ENCODE data around the gene ACTG2.
"Not testable (repeated sequence)": the region's sequence is repeated elsewhere in the genome, so short reads cannot be mapped to it uniquely, and the experiment has no call there.

The ACTG2 gene

GRCh38 chr2:73931531-73932500, 39.0 kb downstream of the ACTG2 start:
- H3K4me1 ChIP-seq (ENCODE audit: control insufficient read depth, insufficient read depth, low read length), result no peaks in the 10 kb centered on the region
- H3K36me3 ChIP-seq (ENCODE audit: control insufficient read depth, insufficient read depth, low read length), result peaks cover 3% of the 10 kb centered on the region
- H3K27ac ChIP-seq (ENCODE audit: low read depth, low read length), result no peak overlapping the region
- no peak overlapping the region for H3K9ac ChIP-seq (ENCODE audit: low read length)
- H3K4me3 ChIP-seq (ENCODE audit: low read length), result no peak overlapping the region
- no peaks in the 10 kb centered on the region for H3K27me3 ChIP-seq (ENCODE audit: control insufficient read depth, insufficient read depth, low read length)

DNA sequence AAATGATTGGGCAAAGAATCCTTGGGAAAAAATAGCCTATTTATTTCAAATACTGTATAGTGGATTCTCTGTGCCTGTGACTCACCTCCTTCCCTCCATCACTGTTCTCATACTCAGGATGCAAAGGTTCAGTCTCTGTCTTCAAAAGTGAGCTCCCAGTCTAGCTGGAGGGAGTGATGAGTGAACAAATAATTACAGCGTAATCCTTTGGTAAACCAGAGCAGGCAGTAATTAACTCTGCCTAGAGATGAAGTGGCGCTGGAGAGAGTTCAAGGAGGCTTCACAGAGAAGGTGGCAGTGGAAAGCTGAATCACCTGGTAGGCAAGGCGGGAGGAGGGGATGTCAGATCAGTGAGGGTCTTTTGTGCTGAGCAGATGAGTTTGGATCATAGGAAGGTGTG, 40.4 kb downstream of the ACTG2 start:
- Histone ChIP-seq H3K9ac (ENCODE audit: low read length) (no peak overlapping the region), H3K27me3 (ENCODE audit: control insufficient read depth, insufficient read depth, low read length) (no peaks in the 10 kb centered on the region), H3K27ac (ENCODE audit: low read depth, low read length) (no peak overlapping the region), H3K4me3 (ENCODE audit: low read length) (no peak overlapping the region), H3K4me1 (ENCODE audit: control insufficient read depth, insufficient read depth, low read length) (no peaks in the 10 kb centered on the region), H3K36me3 (ENCODE audit: control insufficient read depth, insufficient read depth, low read length) (peaks cover 9% of the 10 kb centered on the region)

DNA sequence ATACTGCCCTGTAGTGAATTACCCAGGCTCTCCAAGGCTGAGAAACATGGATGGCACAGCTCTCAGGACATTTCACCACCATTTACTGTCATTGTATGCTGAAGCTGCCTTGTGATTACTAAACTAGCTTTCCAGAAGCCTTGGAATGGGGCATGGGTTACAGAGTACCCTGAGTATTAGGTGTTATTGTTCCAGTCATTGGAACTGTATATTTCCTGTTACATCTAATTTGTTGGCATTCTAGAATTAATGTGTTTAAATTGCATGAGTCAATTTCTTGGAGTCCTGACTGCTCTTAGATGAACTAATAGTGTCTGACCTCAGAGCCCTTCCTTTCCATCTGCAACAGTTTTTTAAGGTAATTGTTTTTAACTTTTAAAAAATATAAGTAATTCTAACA, 42.8 kb downstream of the ACTG2 start:
- Histone ChIP-seq H3K4me1 (ENCODE audit: control insufficient read depth, insufficient read depth, low read length) (no peaks in the 10 kb centered on the region), H3K4me3 (ENCODE audit: low read length) (no peak overlapping the region), H3K27me3 (ENCODE audit: control insufficient read depth, insufficient read depth, low read length) (no peaks in the 10 kb centered on the region), H3K27ac (ENCODE audit: low read depth, low read length) (no peak overlapping the region), H3K9ac (ENCODE audit: low read length) (no peak overlapping the region), H3K36me3 (ENCODE audit: control insufficient read depth, insufficient read depth, low read length) (peaks cover 11% of the 10 kb centered on the region)

DNA sequence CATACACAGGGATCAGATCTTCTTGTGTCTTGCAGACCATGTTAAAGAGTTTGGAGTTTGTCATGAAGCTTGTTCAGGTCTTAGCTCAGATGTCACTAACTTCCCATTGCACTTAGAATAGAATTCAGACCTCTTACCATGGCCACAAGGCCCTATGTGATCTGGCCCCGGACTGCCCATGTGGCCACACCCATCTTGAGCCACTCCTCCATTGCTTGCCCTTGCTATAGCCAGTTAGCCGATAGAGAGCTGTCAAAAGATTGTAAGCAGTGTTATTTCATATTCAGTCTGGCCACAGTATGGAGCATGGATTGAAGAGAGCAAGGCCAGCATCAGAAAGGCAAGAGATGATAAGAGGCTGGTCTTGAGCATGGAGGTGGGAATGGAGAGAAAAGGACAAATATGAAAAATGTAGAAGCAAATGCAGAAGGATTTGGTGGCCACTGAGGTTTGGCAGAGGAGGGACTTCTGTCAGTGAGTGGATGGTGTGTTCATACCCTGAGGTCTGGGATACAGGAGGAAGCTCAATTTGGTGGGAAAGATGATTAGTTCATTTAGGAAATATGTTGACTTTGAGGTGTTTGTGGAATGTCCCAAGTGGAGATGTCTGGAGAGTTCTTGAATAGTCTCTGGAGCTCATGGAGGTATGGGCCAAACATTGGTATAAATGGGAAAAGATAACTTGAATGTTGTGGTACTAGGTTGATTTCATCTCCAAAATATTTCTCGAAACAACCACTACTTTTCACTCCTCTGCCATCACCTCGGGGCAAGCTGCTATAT, 44.5 kb downstream of the ACTG2 start:
- Histone ChIP-seq H3K9ac (ENCODE audit: low read length) (no peak overlapping the region), H3K4me1 (ENCODE audit: control insufficient read depth, insufficient read depth, low read length) (no peaks in the 10 kb centered on the region), H3K4me3 (ENCODE audit: low read length) (no peak overlapping the region), H3K27ac (ENCODE audit: low read depth, low read length) (no peak overlapping the region), H3K36me3 (ENCODE audit: control insufficient read depth, insufficient read depth, low read length) (peaks cover 11% of the 10 kb centered on the region), H3K27me3 (ENCODE audit: control insufficient read depth, insufficient read depth, low read length) (no peaks in the 10 kb centered on the region)

DNA sequence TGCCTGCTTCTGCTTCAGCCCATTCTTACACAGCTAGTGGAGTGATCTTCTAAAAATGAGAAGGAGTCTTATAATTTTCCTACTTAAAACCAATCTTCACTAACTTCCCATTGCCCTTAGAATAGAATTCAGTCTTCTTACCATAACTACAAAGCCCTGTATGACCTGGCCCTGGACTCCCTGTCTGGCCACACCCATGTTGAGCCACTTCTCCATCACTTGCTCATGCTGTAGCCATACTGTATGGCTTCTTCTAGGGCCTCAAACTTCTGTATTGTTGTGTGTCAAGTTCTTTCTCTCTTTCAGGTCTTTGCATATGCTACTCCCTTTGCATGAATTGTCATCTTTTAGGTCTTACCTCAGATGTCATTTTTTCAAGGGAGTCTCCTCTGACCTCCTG, 45.1 kb downstream of the ACTG2 start:
- Histone ChIP-seq H3K27ac (ENCODE audit: low read depth, low read length) (no peak overlapping the region), H3K27me3 (ENCODE audit: control insufficient read depth, insufficient read depth, low read length) (no peaks in the 10 kb centered on the region), H3K4me3 (ENCODE audit: low read length) (no peak overlapping the region), H3K9ac (ENCODE audit: low read length) (no peak overlapping the region), H3K36me3 (ENCODE audit: control insufficient read depth, insufficient read depth, low read length) (peaks cover 11% of the 10 kb centered on the region), H3K4me1 (ENCODE audit: control insufficient read depth, insufficient read depth, low read length) (no peaks in the 10 kb centered on the region)

GRCh38 chr2:73938718-73939352, 46.0 kb downstream of the ACTG2 start:
- Histone ChIP-seq H3K36me3 (ENCODE audit: control insufficient read depth, insufficient read depth, low read length) (peaks cover 11% of the 10 kb centered on the region), H3K4me3 (ENCODE audit: low read length) (no peak overlapping the region), H3K27me3 (ENCODE audit: control insufficient read depth, insufficient read depth, low read length) (no peaks in the 10 kb centered on the region), H3K4me1 (ENCODE audit: control insufficient read depth, insufficient read depth, low read length) (no peaks in the 10 kb centered on the region), H3K9ac (ENCODE audit: low read length) (no peak overlapping the region), H3K27ac (ENCODE audit: low read depth, low read length) (no peak overlapping the region)

GRCh38 chr2:73939419-73939818, 46.6 kb downstream of the ACTG2 start:
- peaks cover 11% of the 10 kb centered on the region for H3K36me3 ChIP-seq (ENCODE audit: control insufficient read depth, insufficient read depth, low read length)

GRCh38 chr2:73940066-73940465, 47.3 kb downstream of the ACTG2 start:
- not testable (repeated sequence) for H3K4me3 ChIP-seq (ENCODE audit: low read length); H3K4me1 ChIP-seq (ENCODE audit: control insufficient read depth, insufficient read depth, low read length); H3K9ac ChIP-seq (ENCODE audit: low read length); H3K27me3 ChIP-seq (ENCODE audit: control insufficient read depth, insufficient read depth, low read length); H3K27ac ChIP-seq (ENCODE audit: low read depth, low read length)
- H3K36me3 ChIP-seq (ENCODE audit: control insufficient read depth, insufficient read depth, low read length), result peaks cover 11% of the 10 kb centered on the region

More at GRCh38 chr2:73939419-73939818, 46.6 kb downstream of the ACTG2 start:
- no peaks in the 10 kb centered on the region for H3K27me3 ChIP-seq (ENCODE audit: control insufficient read depth, insufficient read depth, low read length)
- H3K4me1 ChIP-seq (ENCODE audit: control insufficient read depth, insufficient read depth, low read length), result no peaks in the 10 kb centered on the region
- H3K9ac ChIP-seq (ENCODE audit: low read length), result no peak overlapping the region
- no peak overlapping the region for H3K27ac ChIP-seq (ENCODE audit: low read depth, low read length)
- H3K4me3 ChIP-seq (ENCODE audit: low read length), result no peak overlapping the region

DNA sequence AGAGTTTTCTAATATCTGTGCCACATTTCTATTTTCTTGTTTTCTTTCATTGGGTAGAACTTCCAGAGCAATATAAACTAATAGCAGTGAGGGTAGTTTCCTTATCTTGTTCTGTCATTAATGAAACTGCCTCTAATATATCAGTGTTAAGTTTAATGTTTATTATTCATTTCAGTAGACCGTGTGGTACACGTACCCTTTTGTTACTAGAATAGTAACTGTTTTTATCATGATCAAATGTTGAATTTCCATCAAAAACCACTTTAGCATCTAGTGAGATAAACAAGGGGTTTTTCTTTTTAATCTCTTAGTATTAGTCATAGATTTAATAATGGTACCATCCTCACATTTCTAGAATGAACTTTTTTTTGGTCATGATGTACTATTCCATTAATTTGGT, 49.9 kb downstream of the ACTG2 start:
- Histone ChIP-seq H3K4me3 (ENCODE audit: low read length) (no peak overlapping the region), H3K36me3 (ENCODE audit: control insufficient read depth, insufficient read depth, low read length) (peaks cover 6% of the 10 kb centered on the region), H3K27ac (ENCODE audit: low read depth, low read length) (no peak overlapping the region), H3K4me1 (ENCODE audit: control insufficient read depth, insufficient read depth, low read length) (no peaks in the 10 kb centered on the region), H3K27me3 (ENCODE audit: control insufficient read depth, insufficient read depth, low read length) (no peaks in the 10 kb centered on the region), H3K9ac (ENCODE audit: low read length) (no peak overlapping the region)

GRCh38 chr2:73944714-73945113, 51.9 kb downstream of the ACTG2 start:
- no peak overlapping the region for H3K27ac ChIP-seq (ENCODE audit: low read depth, low read length)
- H3K9ac ChIP-seq (ENCODE audit: low read length), result no peak overlapping the region
- H3K4me3 ChIP-seq (ENCODE audit: low read length), result no peak overlapping the region
- H3K36me3 ChIP-seq (ENCODE audit: control insufficient read depth, insufficient read depth, low read length), result peaks cover 12% of the 10 kb centered on the region
- no peaks in the 10 kb centered on the region for H3K27me3 ChIP-seq (ENCODE audit: control insufficient read depth, insufficient read depth, low read length)
- H3K4me1 ChIP-seq (ENCODE audit: control insufficient read depth, insufficient read depth, low read length), result no peaks in the 10 kb centered on the region

DNA sequence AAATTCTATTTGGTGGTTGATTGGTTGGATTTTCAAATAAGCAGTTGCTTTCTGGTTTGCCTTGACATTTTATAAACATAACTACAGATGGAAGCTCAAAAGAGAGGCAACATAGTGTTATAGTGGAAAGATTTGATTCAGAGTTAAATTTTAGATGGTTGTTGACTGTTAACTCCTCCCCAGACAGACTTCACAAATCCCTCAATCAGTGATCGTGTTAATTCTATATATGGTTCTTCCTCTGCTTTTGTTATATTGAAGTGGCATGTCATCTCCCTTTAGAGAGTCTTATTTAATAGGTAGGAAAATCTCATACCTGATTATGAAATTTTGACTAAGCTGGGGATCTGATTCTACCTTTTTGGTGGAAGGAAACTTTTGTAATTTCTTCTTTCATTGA, 53.4 kb downstream of the ACTG2 start:
- no peak overlapping the region for H3K4me3 ChIP-seq (ENCODE audit: low read length)
- no peaks in the 10 kb centered on the region for H3K4me1 ChIP-seq (ENCODE audit: control insufficient read depth, insufficient read depth, low read length)
- no peak overlapping the region for H3K9ac ChIP-seq (ENCODE audit: low read length)
- H3K27ac ChIP-seq (ENCODE audit: low read depth, low read length), result no peak overlapping the region
- peaks cover 23% of the 10 kb centered on the region for H3K36me3 ChIP-seq (ENCODE audit: control insufficient read depth, insufficient read depth, low read length)
- no peaks in the 10 kb centered on the region for H3K27me3 ChIP-seq (ENCODE audit: control insufficient read depth, insufficient read depth, low read length)

DNA sequence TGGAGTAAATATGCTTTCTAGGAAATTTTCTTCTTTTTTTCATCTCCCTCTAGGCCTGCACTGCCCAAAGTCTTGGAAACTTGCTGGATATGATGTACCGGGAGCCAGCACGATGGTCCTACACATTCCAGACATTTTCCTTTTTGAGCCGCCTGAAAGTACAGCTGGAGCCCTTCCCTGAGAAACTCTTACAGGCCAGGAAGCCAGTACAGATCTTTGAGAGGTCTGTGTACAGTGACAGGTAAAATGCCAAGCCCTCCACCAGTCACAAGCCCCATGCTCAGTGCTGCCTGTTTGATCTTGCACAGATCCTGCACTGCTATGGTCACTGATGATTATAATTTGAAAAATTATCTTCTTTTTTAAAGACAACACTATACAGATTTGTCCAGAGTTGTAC, 53.9 kb downstream of the ACTG2 start:
- no peak overlapping the region for H3K9ac ChIP-seq (ENCODE audit: low read length)
- H3K27ac ChIP-seq (ENCODE audit: low read depth, low read length), result no peak overlapping the region
- H3K36me3 ChIP-seq (ENCODE audit: control insufficient read depth, insufficient read depth, low read length), result peaks cover 27% of the 10 kb centered on the region
- no peaks in the 10 kb centered on the region for H3K27me3 ChIP-seq (ENCODE audit: control insufficient read depth, insufficient read depth, low read length)
- no peaks in the 10 kb centered on the region for H3K4me1 ChIP-seq (ENCODE audit: control insufficient read depth, insufficient read depth, low read length)
- H3K4me3 ChIP-seq (ENCODE audit: low read length), result no peak overlapping the region
